Pons (tissue), 1 donor: ENCODE data around the gene USP25.

Source experiments
- DNase-seq: peaks from one replicate; pipeline ENCODE4 v3.0.0-alpha.2; 2016; ENCODE audit warnings: low spot score

Gene USP25

GRCh38 chr21:15856813-15857212 lies 127.0 kb downstream of the USP25 start:
- DNase-seq, result no peak

DNA sequence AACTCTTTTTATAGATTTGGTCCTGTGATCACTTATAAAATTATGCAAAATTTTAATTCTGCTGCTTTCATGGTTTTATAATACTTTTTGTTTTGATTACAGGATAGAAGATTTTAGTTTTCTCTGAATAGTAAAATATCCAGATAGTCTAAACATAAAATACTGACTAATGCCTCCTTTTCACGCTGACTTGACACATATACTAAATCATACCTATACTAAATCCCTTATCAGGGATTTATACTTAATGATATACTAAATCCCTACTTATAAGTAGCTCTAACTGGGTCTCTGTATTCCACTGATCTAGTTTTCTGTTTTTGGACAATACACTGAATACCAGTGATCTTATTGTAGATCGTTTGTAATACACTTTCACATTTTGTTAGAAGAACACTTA lies 128.0 kb downstream of the USP25 start:
- no peak for DNase-seq

DNA sequence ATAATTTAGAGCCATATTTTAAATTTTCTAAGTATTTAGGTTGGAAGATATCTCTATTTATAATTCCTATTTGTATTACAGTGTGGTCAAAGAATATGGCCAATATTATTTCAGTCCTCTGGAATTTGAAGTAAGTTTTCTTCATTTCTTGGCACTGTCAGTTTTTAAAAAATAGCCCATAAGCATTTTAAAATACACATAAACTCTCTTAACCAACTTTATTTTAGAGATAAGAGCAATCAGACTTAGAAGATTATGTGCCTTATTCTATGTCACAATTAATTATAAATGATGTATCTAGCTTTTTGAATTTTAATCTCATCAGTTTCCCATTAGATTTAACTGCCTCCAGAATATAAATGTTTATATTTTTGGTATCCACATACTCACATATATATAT lies 130.8 kb downstream of the USP25 start:
- no peak for DNase-seq

GRCh38 chr21:15868940-15869339 lies 139.2 kb downstream of the USP25 start:
- DNase-seq, result no peak

- no peak for DNase-seq
These were observed 141.0 kb downstream of the USP25 start for GRCh38 chr21:15870819-15871218.

DNA sequence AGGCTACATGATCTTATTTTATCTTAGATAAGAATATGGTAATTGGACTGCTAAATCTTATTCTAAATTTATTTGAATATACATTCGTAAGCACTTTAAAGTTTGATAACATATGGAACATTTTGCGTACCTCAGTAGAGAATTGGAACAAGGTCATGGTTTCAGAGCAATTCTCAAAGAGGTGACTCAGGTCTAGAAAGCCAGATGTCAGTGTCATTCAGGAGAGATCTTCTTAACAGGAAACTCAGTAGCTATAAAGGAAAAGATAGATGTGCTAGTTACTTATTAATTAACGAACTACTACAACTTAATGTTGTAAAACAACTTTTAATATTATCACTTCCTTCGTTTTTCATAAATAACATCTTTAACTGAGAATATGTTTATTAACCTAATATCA lies 142.5 kb downstream of the USP25 start:
- no peak for DNase-seq

DNA sequence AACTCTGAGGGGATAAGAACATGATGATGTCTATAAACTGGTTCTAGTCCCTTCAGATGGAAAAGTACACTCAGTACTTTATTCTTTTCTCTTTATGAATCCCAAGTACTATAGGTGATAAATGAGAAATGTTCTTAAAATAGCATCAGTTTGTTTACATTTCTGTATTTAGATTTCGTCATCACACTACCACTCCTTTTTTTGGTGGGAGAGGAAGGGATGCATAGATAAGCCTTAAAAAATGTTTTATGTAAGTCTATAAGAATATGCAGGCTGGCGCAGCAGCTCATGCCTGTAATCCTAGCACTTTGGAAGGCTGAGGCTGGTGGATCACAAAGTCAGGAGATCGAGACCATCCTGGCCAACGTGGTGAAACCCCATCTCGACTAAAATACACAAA lies 144.8 kb downstream of the USP25 start:
- DNase-seq, result no peak

DNA sequence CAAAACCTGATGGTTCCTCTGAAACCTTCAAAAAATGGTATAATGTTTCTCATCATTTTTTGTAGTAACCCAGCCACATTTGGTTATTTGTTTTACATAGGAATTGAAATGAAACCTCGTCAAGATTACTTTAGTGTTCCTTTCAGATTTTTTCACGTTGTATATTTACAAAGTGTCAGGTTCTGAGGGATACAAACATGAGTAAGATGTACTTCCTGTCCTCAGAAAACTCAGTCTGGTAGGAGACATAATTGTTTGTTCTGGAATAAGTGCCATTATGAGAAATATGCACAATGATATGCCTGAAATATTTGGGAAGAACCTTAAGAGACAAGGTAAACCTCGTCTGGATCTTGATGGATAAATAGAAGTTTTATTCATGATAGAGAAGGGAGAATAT lies 145.5 kb downstream of the USP25 start:
- DNase-seq, result no peak

DNA sequence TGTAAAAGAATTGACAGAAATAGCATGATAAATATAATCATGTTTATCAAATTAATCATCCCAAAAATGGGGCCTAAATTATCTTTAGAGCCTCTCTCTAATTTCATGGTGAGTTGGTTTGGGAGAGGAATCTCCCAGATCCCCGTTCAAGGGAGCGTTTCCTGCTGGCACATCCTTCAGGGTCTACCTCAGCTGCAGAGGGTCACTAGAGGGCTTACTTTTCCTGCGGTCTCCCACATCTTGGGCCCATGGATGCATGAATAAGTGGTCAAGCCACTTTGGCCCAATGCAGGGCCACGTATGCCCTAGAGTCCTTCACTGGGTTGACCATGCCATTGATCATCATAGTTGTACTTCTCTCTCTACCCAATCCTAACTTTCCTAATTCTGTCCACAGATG lies 164.1 kb downstream of the USP25 start:
- DNase-seq, result no peak

DNA sequence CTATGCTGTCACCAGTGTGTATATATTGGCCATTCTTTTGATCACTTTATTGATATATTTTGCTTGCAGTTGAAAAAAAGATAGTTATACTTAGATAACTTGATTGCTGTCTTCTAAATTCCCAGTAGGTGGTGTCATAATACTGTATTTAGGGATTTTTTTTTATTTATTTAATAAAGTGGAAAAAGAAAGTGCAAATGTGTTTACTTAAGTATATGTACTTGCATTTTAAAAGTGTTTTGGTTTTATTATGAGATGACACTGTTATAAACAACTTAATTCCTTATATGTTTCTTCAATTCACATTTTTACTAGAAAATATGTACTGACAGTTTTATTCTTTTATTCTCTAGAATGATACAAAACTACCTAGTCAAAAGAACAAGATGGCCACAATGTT lies 164.8 kb downstream of the USP25 start:
- peak; percentile 41 for DNase-seq

GRCh38 chr21:15895142-15896106 lies 165.6 kb downstream of the USP25 start:
- DNase-seq, result no peak

DNA sequence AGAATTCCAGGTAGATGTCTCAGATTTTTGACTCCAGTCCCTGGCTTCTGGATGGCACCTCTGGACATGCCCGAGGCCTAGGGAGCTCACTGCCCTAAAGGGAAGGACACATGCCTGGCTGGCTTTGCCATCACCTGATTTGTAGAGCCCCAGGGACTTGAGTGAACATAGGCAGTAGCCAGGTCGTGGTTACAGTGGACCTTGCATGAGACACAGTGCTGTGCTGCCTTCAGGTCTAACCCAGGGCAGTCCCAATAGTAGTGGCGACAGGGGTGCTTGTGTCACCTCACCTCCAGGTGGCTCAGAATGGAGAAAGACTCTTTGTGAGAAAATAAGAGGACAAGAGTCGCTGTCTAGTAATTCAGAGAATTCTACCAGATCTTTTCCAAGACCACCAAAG lies 166.7 kb downstream of the USP25 start:
- DNase-seq, result no peak

DNA sequence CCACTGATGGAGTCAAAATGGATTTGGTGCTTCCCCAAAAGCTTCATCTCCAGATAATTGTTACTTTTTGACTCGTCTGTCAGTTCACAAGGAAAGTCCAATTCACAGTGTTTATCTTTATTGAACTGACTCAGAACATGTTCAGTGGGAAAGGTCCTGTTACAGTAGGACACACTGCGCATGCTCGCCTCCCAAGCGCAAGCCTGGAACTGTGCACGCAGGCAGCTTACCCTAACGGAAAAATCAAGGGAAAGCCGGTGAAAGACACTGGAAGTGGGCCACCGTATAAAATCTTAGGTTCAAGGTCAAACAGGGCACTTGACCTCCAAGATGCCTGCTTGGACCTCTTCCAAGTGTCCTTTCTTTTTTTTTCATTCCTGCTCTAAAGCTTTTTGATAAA lies 174.6 kb downstream of the USP25 start:
- no peak for DNase-seq

- DNase-seq, result no peak
These were observed 178.4 kb downstream of the USP25 start for GRCh38 chr21:15908187-15908586.

GRCh38 chr21:15928196-15928595 lies 198.4 kb downstream of the USP25 start:
- DNase-seq, result no peak

- DNase-seq, result no peak
These were observed 199.1 kb downstream of the USP25 start for GRCh38 chr21:15928686-15929425.

DNA sequence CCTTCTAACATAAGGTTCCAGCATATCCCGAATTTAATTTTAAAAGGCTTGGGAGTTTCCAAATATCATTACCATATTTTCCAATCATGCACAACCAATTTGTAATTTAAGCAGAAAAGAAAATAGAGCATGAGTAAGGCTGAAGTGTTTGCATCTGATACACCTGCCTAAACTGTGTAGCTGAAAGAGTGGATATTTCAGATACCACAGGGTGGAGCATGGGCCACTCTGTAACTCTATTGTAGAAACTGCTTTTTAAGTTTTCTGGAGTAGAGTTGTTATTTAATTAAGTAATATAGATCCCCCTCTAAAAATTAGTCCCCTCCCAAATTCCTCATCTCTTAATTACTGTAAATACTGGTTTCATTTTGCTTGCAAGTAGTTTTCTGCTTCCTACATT lies 199.8 kb downstream of the USP25 start:
- no peak for DNase-seq
